Parathyroid adenoma (tissue), 2 donors: ENCODE measurements around the gene SLC17A3.

Experiments
- H2AFZ ChIP-seq: fragments of 300-600 bp; sonication (generic); one replicate; pipeline ENCODE4 v1.7.0; 2017; ENCODE audit warnings: antibody characterized with exemption, mild to moderate bottlenecking
- H3K27ac ChIP-seq: fragments of 300-600 bp; sonication (generic); one replicate; pipeline ENCODE4 v1.7.0; 2017
- H3K27me3 ChIP-seq: fragments of 300-600 bp; sonication (generic); one replicate; pipeline ENCODE4 v1.7.0; 2017; ENCODE audit warnings: low read length; ENCODE audit not compliant: control insufficient read depth, insufficient read depth
- H3K36me3 ChIP-seq: fragments of 300-600 bp; sonication (generic); one replicate; pipeline ENCODE4 v1.7.0; 2017; ENCODE audit warnings: low read length; ENCODE audit not compliant: control insufficient read depth, insufficient read depth
- H3K4me1 ChIP-seq: fragments of 300-600 bp; sonication (generic); one replicate; pipeline ENCODE4 v1.7.0; 2017; ENCODE audit warnings: control low read depth
- H3K4me2 ChIP-seq: fragments of 300-600 bp; sonication (generic); one replicate; pipeline ENCODE4 v1.7.0; 2017; ENCODE audit warnings: low read length
- H3K4me3 ChIP-seq: fragments of 300-600 bp; sonication (generic); one replicate; pipeline ENCODE4 v1.7.0; 2017; ENCODE audit warnings: low read depth, low read length
- H3K79me2 ChIP-seq: fragments of 300-600 bp; sonication (generic); one replicate; pipeline ENCODE4 v1.7.0; 2017; ENCODE audit warnings: control low read depth
- H3K9ac ChIP-seq: fragments of 300-600 bp; sonication (generic); one replicate; pipeline ENCODE4 v1.7.0; 2017; ENCODE audit warnings: mild to moderate bottlenecking
- H3K9me3 ChIP-seq: fragments of 300-600 bp; sonication (generic); one replicate; pipeline ENCODE4 v1.7.0; 2017; ENCODE audit warnings: low read length; ENCODE audit not compliant: control insufficient read depth
- CTCF ChIP-seq: fragments of 300-600 bp; sonication (generic); IDR thresholded peaks from one replicate; pipeline ENCODE4 v1.7.0; 2017; ENCODE audit warnings: antibody characterized with exemption, mild to moderate bottlenecking
- donor health status: primary hyperparathyroidism.

SLC17A3 gene

GRCh38 chr6:25829375-25829774 is 44.7 kb downstream of the SLC17A3 start:
- Histone ChIP-seq H3K36me3 (no peaks in the 10 kb centered on the region), H2AFZ (no peak overlapping the region), H3K9ac (no peak overlapping the region), H3K27ac (no peak overlapping the region), H3K4me2 (no peak overlapping the region), H3K79me2 (no peaks in the 10 kb centered on the region), H3K27me3 (no peaks in the 10 kb centered on the region), H3K4me3 (no peak overlapping the region), H3K9me3 (no peaks in the 10 kb centered on the region), H3K4me1 (no peaks in the 10 kb centered on the region)
- no peak for TF ChIP-seq CTCF

- H3K9ac ChIP-seq: no peak overlapping the region
- no peak overlapping the region for H3K4me3 ChIP-seq
- TF ChIP-seq CTCF: no peak
- H3K27ac ChIP-seq: no peak overlapping the region
- H3K9me3 ChIP-seq: no peaks in the 10 kb centered on the region
- H3K36me3 ChIP-seq: no peaks in the 10 kb centered on the region
- H3K4me1 ChIP-seq: no peaks in the 10 kb centered on the region
- no peaks in the 10 kb centered on the region for H3K27me3 ChIP-seq
- H3K79me2 ChIP-seq: no peaks in the 10 kb centered on the region
- H2AFZ ChIP-seq: no peak overlapping the region
- no peak overlapping the region for H3K4me2 ChIP-seq
Measured at GRCh38 chr6:25821341-25821740, 52.7 kb downstream of the SLC17A3 start.

GRCh38 chr6:25816252-25816651 is 57.8 kb downstream of the SLC17A3 start:
- Histone ChIP-seq H3K27me3 (no peaks in the 10 kb centered on the region), H3K9me3 (no peaks in the 10 kb centered on the region), H3K36me3 (no peaks in the 10 kb centered on the region), H2AFZ (no peak overlapping the region), H3K79me2 (no peaks in the 10 kb centered on the region), H3K4me3 (no peak overlapping the region), H3K9ac (no peak overlapping the region), H3K4me1 (no peaks in the 10 kb centered on the region), H3K27ac (no peak overlapping the region), H3K4me2 (no peak overlapping the region)
- no peak for TF ChIP-seq CTCF

GRCh38 chr6:25815194-25815593 is 58.8 kb downstream of the SLC17A3 start:
- Histone ChIP-seq H2AFZ (no peak overlapping the region), H3K27me3 (no peaks in the 10 kb centered on the region), H3K4me1 (no peaks in the 10 kb centered on the region), H3K9ac (no peak overlapping the region), H3K27ac (no peak overlapping the region), H3K4me2 (no peak overlapping the region), H3K4me3 (no peak overlapping the region), H3K9me3 (no peaks in the 10 kb centered on the region), H3K36me3 (no peaks in the 10 kb centered on the region), H3K79me2 (no peaks in the 10 kb centered on the region)
- TF ChIP-seq CTCF: no peak

- TF ChIP-seq CTCF: no peak
Measured at GRCh38 chr6:25804804-25805203, 69.2 kb downstream of the SLC17A3 start.

More at GRCh38 chr6:25804804-25805203, 69.2 kb downstream of the SLC17A3 start:
- Histone ChIP-seq H2AFZ (no peak overlapping the region), H3K9me3 (no peaks in the 10 kb centered on the region), H3K4me1 (no peaks in the 10 kb centered on the region), H3K79me2 (no peaks in the 10 kb centered on the region), H3K4me3 (no peak overlapping the region), H3K27ac (no peak overlapping the region), H3K36me3 (no peaks in the 10 kb centered on the region), H3K9ac (no peak overlapping the region), H3K27me3 (no peaks in the 10 kb centered on the region), H3K4me2 (no peak overlapping the region)
